GM12873 (cell line): ENCODE results near the gene SYNRG.

Source experiments
- CTCF ChIP-seq: IDR thresholded peaks from 2 replicates; pipeline ENCODE4 v1.5.1; 2012; ENCODE audit warnings: low read depth, mild to moderate bottlenecking, moderate library complexity, low read length, control low read depth; ENCODE audit not compliant: insufficient read depth; ENCODE audit errors: missing control alignments

Gene SYNRG

GRCh38 chr17:37610971-37611370 is 1.8 kb upstream of the SYNRG start:
- no peak for TF ChIP-seq CTCF

- TF ChIP-seq CTCF = no peak
These were observed 658 bp downstream of the SYNRG start for GRCh38 chr17:37608351-37609169.

GRCh38 chr17:37607637-37608331 is 1.4 kb downstream of the SYNRG start:
- TF ChIP-seq CTCF = no peak

GRCh38 chr17:37605813-37606505 is 3.3 kb downstream of the SYNRG start:
- no peak for TF ChIP-seq CTCF

GRCh38 chr17:37605081-37605480 is 4.1 kb downstream of the SYNRG start:
- no peak for TF ChIP-seq CTCF

GRCh38 chr17:37604556-37604955 is 4.7 kb downstream of the SYNRG start:
- no peak for TF ChIP-seq CTCF

- TF ChIP-seq CTCF = no peak
These were observed 11.1 kb downstream of the SYNRG start for GRCh38 chr17:37598145-37598544.
